HG03521 (cell line): ENCODE results near the gene PRG2.

ENCODE experiments used
- ATAC-seq: cut with Tn5 transposase; IDR thresholded peaks from one replicate; pipeline ENCODE4 v1.9.1; 2021; ENCODE audit warnings: mild to moderate bottlenecking, moderate library complexity; ENCODE audit not compliant: unreplicated experiment

Gene PRG2

DNA sequence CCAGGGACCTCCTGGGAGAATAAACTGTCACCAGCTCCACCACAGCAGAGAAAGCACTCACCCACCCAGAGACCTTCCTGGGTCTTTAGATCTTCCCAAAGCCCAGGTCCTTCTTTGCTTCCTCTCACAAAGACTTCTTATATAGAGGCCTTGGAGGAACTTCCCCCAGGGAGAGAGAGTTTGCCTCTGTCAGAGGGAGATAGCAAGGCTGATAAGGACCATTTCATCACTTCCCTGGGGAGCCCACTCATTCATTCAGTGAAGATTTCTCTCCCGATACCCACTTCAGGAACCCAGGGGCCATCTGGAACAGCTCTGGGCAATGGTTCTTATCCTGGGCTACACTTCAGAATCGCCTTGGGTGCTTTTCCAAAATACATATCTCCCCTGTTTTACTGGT, at the start of gene PRG2:
TSS of gene PRG2 (minus strand) at position 116 of the 400 bp plus-strand sequence. CDS start 706 bp downstream, outside the sequence.
- no peak for ATAC-seq

DNA sequence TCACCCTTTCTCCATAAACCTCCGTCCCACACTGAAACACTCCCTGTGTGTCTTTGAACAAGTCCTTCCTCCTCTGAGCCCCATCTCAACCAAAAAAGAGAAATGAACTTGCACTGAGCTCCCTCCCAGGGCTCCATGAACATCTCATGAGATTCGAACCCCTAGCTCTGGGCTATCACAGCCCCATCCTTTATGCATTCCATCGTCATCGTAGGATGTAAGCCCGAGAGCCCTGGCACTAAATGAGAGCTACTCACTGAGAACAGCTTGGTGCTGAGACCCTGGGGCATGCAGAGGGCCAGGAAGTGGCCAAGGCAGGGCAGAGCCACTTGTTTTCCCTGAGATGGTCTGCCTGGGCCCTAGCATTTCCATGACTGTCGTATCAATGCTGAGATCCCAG, 49.3 kb upstream of the PRG2 start:
- ATAC-seq = no peak

DNA sequence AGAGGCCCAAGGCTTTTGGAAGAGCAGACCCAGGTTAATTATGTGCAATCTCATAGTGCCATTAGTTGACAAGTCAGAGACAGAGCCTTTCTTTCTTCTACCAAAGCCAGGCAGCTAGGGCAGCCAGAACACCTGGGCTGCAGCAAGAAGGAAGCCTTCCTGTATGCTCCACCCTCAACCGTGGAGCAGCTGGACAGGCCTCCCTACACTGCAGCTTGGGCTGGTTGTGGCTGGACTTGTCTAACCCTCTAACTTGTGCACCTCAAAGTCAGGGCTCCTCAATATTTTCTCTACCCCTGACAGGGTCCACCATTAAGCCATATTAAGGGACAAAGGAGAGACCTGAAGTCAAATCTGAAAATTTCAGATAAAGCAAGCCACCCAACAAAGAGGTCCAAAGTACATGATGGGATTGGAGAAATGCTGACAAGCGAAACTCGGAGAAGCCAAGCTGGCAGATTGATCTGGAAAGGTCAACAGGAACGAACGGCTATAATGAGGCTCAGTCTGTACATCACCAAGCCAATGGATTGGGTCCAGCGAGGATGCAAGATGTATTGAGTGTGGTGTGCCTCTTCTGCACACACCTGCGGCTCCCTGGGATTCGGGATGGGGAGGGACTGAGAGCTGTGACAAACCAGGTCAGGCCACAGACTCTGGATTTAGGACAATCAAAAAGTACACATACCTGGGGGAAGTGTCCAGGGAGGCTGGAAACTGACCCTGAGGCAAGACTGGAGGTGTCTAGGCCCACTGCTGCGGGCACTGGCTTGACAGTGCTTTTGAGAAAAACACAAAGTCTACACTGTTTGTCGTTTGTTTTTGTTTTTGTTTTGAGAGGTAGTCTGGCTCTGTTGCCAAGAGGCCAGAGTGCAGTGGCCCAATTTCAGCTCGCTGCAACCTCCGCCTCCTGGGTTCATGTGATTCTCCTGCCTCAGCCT, 48.2 kb upstream of the PRG2 start:
- ATAC-seq = no peak

- ATAC-seq = no peak
Measured at GRCh38 chr11:57436031-57436430, 45.6 kb upstream of the PRG2 start.

DNA sequence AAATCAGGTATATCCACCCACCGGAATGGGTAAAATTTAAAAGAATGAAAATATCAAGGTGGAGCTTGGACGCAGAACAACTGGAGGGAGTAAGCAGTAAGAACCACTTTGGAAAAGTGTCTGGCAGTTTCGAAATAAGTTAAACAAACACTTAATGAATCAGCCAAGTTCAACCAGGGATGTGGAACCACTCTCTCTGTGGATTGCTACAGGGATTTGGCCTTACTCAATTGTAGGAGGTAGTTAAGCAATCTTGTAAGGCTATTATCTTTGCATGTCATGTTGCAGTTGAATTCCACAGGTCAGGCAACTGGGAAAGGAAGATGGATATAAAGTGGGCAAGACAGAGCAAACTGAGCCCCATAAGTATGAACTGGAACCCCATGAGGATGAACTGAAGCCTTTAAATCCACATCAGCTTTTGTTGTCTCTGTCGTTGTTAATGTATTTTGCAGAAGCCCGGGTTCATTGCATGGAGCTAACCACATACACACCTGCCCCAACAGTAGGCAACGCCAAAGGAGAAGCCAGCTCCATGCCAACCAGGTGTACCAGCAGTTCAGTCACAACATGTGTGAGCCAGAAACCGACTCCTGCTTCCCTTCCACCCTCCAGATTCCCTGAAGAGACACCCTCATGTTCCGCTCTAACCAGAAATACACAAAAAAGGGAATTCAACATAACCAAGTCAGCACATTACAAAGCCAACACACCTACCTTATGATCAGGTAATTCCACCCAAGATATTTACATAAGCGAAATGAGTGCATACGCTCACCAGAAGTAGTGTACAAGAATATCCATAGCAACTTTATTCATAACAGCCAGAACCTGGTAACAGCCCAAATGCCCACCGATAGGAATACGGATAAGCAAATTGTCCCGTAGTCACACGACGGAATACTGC, 44.4 kb upstream of the PRG2 start:
- ATAC-seq = no peak

DNA sequence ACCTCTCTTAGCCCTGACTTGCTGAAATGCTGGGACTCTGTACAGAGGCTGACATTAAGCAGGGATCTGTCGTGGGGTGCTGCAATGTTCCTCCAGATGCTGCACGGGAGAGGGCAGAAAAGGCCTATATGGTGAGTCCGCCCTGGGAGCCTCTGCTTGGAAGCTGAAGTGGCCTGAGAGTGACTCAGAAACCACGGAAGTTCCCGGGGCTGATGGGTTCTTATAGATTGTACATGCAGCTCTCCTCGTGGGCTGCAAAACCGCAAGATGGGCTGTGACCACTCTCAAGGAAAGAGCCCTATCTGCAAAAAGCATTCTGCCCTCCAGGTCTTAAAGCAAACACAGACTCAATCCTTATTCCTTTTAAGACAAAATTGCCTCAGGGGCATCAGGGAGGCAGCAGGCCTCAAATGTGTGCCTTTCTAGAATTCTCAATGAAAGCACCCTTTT, 42.3 kb upstream of the PRG2 start:
- ATAC-seq = no peak

DNA sequence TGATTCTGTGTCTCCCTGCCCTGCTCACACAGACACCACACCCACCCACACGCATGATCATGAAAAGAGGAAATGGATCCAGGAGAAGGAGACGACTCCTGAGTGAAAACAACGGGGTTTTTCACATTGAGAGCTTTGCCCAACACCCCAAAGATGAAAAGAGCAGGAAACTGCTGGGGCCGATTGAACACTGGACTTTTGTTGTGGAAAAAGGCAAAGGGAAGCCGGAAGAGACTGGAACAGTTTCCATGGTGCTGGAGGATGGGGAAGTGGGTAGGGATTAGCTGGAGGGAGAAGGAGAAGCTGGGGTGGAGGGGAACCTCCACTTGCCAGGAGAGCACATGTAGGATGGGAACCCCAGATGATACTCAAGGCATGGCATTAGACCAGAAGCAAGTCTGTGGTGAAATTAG, 41.7 kb upstream of the PRG2 start:
- no peak for ATAC-seq

DNA sequence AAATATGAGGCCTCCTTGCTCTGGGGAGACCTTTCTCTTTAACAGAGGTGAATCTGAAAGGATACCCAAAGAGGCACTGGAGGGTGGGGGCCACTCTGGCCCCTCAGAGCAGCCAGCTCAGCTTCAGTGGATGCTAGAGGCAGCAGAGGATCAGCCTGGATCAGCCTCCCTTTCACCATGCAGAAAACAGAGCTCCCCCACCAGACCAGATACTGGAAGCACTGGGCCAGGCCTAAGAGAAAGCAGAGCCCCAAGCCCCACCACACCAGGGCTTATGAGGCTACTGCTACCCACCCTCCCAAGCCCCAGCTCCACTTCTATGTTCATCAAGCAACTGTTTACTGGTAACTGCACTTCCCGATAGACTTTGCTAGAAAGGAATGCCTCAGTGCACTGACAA, 40.5 kb upstream of the PRG2 start:
- no peak for ATAC-seq

DNA sequence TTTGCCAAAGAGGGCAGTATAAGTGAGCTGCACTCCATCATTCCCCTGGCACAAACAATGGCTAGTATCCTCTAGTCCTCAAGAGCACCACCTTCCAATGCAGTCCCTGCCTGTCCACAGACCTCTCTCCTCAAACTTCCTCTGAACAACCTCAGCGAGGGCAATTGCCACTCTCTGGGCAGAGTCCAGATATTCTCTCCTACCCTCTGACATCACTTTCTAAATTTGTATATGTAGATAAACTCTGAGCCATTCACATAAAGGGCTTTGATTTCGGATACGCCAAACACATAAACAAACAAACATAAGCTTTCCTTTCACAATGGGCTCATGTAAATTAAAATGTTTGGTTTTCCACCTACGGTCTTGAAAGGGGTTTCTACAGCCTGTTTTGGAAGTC, 39.5 kb upstream of the PRG2 start:
- ATAC-seq = no peak

DNA sequence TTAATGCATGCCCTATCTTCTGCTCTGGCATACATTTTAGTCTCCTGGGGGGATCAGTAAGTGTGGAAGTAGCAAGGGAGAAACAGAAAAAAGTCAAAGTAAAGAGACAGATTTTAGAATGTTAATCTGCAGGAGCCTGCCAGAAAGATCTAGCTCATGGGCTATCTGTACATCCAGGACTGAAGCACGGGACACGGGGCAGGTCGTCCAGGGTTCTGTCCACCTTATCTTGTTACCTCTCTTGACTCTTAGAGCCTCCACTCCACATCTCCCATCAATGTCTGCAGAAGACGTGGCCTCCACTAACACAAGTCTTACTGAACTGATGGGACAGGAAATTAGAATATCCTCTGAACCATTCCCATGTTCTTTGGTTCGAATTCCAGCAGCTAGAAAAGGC, 38.2 kb upstream of the PRG2 start:
- no peak for ATAC-seq

- ATAC-seq = no peak
Measured at GRCh38 chr11:57427727-57428082, 37.3 kb upstream of the PRG2 start.

DNA sequence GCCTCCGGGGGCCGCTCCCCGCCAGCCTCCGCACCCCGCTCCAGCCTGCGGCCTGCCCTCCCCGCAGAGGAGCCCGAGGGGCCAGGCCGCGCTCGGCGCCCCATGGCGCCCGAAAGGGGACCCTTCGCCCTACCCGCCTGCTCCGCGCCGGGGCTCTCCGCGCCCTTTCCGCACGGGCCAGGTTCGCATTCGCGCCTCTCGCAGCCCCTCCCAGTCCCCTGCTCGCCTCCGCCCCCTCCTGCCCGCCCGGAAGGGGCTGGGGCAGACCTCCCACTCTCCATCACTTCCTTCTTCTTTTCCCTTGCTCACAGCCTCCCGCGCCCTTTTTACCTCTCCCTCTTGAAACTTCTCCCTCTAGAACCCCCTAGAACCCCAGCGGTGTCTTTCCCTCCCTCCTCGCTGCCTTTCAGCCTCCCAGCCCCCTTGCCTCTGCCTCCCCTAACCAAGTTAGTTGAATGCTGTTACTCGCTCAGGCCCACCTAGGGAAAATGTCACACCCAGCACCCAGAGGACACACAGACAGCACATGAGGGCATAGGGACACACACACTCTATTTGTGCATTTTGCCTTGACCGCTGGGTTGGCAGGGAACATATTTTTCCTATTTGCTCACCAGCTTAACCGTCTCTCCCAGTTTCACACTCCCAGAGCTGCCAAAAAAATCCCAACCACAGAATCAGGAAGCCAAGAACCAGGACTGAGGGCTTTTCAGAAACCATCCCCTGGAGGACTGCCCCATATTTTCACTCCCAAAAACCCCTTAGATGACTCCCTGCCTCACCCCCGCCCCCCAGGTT, 36.7 kb upstream of the PRG2 start, which contains the start of gene SLC43A3:
TSS of gene SLC43A3 (minus strand) at position 193 of the 798 bp plus-strand sequence. CDS start 949 bp downstream, outside the sequence.
- ATAC-seq = peak; percentile 52

- ATAC-seq = no peak
Measured at GRCh38 chr11:57426439-57426928, 36.0 kb upstream of the PRG2 start.

- no peak for ATAC-seq
Measured at GRCh38 chr11:57425565-57426438, 35.4 kb upstream of the PRG2 start.

GRCh38 chr11:57424792-57425564, 34.5 kb upstream of the PRG2 start:
- peak; percentile 87 for ATAC-seq

DNA sequence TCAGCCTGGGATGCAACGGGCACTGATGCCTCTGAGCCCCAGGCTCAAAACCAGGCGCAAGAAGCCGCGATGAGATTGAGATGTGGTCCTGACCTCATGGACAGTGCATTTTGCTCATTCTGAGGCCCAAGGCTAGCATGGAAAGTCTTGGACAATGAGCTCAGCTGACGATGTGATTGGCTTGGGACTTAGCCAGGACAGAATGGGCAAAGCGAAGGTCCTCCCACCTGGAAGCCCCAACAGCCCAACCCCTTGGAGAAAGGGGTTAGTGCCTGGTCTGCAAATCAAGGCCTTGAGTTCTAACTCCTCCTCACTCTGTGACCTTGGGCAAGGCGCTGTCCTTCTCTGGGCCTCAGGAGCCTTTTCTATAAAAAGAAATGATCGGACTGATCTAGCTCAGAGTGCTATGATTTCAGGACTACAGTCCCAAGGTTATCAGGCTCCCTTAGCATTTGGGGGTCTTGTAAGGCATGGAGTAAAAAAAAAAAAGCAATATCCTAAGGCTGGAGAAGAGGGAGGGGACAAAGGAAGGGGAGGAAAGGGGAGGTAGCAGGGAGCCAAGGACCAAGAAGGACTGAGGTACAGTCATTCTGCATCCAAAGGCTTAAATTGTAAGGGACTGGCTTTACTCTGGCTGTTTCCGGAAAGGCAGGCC, 33.8 kb upstream of the PRG2 start:
- no peak for ATAC-seq

DNA sequence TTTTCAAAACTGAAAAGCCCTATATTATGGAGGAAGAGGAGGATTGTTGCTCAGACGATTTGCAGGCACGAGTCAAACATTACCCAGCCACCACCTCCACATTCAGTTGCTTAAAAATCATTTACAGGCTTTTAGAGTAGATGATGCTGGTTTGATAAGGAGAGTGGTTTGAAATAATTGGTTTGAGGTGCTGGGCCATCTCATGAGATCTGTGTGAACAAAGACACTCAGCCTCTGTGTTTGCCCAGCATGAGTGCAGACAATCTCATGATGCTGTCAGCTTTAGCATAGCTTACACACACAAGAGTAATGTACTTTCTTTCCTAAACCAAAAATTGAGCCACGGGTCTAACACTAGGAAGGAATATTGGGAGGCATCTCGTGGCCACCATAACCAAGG, 32.2 kb upstream of the PRG2 start:
- no peak for ATAC-seq

GRCh38 chr11:57421805-57422204, 31.4 kb upstream of the PRG2 start:
- no peak for ATAC-seq
